Neural progenitor cell (in vitro differentiated cells): ENCODE measurements around the gene HDAC4. TPM values are rescaled to one million over a fixed set of nuclear protein-coding genes. Genes with fewer than 3 reads are reported as not detected.
A peak's percentile ranks its signal among the peaks of the same experiment; 100 is the strongest.

Experiments
- DNase-seq: peaks from one replicate; pipeline ENCODE4 v3.0.0-alpha.2; 2016; ENCODE audit warnings: low spot score
- H2AFZ ChIP-seq: fragments of 200-600 bp; sonication (generic); replicated peaks from 2 replicates; pipeline ENCODE4 v1.6.1; 2016; ENCODE audit warnings: antibody characterized with exemption
- H3F3A ChIP-seq: fragments of 200-600 bp; sonication (generic); 2 replicates; pipeline ENCODE4 v1.6.1; 2016; ENCODE audit warnings: antibody characterized with exemption, low read depth
- H3K27ac ChIP-seq: fragments of 200-600 bp; sonication (generic); 2 replicates; pipeline ENCODE4 v1.5.1; 2016; ENCODE audit warnings: mild to moderate bottlenecking
- H3K27me3 ChIP-seq: fragments of 200-600 bp; sonication (generic); 2 replicates; pipeline ENCODE4 v1.6.1; 2016; ENCODE audit warnings: mild to moderate bottlenecking, moderate library complexity
- H3K36me3 ChIP-seq: fragments of 200-600 bp; sonication (generic); 2 replicates; pipeline ENCODE4 v1.5.1; 2016
- H3K4me1 ChIP-seq: fragments of 200-600 bp; sonication (generic); 2 replicates; pipeline ENCODE4 v1.6.1; 2016; ENCODE audit warnings: mixed run types
- H3K4me2 ChIP-seq: fragments of 200-600 bp; sonication (generic); 2 replicates; pipeline ENCODE4 v1.6.1; 2016
- H3K4me3 ChIP-seq: fragments of 200-600 bp; sonication (generic); 2 replicates; pipeline ENCODE4 v1.5.1; 2016
- H3K79me2 ChIP-seq: fragments of 200-600 bp; sonication (generic); 2 replicates; pipeline ENCODE4 v1.6.1; 2016; ENCODE audit warnings: low read depth
- H3K9ac ChIP-seq: fragments of 200-600 bp; sonication (generic); 2 replicates; pipeline ENCODE4 v1.6.1; 2016
- H3K9me3 ChIP-seq: fragments of 200-600 bp; sonication (generic); 2 replicates; pipeline ENCODE4 v1.5.1; 2016; ENCODE audit warnings: low read depth
- H4K20me1 ChIP-seq: fragments of 200-600 bp; sonication (generic); 2 replicates; pipeline ENCODE4 v1.6.1; 2016; ENCODE audit warnings: low read depth
- H3K27ac Mint-ChIP-seq: 3 replicates; pipeline ENCODE4 v1.8.0; 2021; ENCODE audit warnings: mixed read lengths
- H3K27me3 Mint-ChIP-seq: 2 replicates; pipeline ENCODE4 v1.8.0; 2022; ENCODE audit warnings: low read depth, mild to moderate bottlenecking, inconsistent platforms, moderate library complexity, mixed read lengths; ENCODE audit not compliant: insufficient read depth
- H3K36me3 Mint-ChIP-seq: 3 replicates; pipeline ENCODE4 v1.8.0; 2021; ENCODE audit warnings: mixed read lengths
- H3K4me1 Mint-ChIP-seq: 3 replicates; pipeline ENCODE4 v1.8.0; 2021; ENCODE audit warnings: mixed read lengths
- H3K4me3 Mint-ChIP-seq: 3 replicates; pipeline ENCODE4 v1.8.0; 2021; ENCODE audit warnings: mild to moderate bottlenecking, moderate library complexity, mixed read lengths
- H3K9me3 Mint-ChIP-seq: 3 replicates; pipeline ENCODE4 v1.8.0; 2020; ENCODE audit warnings: mixed read lengths
- CTCF ChIP-seq: fragments of 200-600 bp; sonication (generic); IDR thresholded peaks from 2 replicates; pipeline ENCODE4 v1.5.1; 2017; ENCODE audit warnings: antibody characterized with exemption, mild to moderate bottlenecking
- EZH2 ChIP-seq: fragments of 200-600 bp; sonication (generic); IDR thresholded peaks from 2 replicates; pipeline ENCODE4 v1.6.1; 2017; ENCODE audit warnings: antibody characterized with exemption, mild to moderate bottlenecking, moderate library complexity
- EZH2phosphoT487 ChIP-seq: fragments of 200-600 bp; sonication (generic); IDR thresholded peaks from 2 replicates; pipeline ENCODE4 v1.6.1; 2017; ENCODE audit warnings: antibody characterized with exemption
- total RNA-seq: library from RNA; depleted of rRNA; stranded (reverse); fragments of >200 nt; gene quantifications from 2 replicates; pipeline ENCODE4 v1.2.3, GENCODE V29; 2015; ENCODE audit warnings: low replicate concordance

Gene HDAC4
- total RNA-seq, 1 donor from 2014 or later, result 36.0 TPM

- Mint-ChIP-seq H3K9me3 (no peaks in the 10 kb centered on the region), H3K36me3 (no peaks in the 10 kb centered on the region), H3K27ac (no peak overlapping the region), H3K27me3 (no peaks in the 10 kb centered on the region), H3K4me1 (peaks cover 12% of the 10 kb centered on the region), H3K4me3 (no peak overlapping the region)
- no peak overlapping the region for H3K4me2 ChIP-seq
- no peak overlapping the region for H3K4me3 ChIP-seq
- H3K27ac ChIP-seq, result no peak overlapping the region
- H2AFZ ChIP-seq, result no peak overlapping the region
- no peaks in the 10 kb centered on the region for H3K79me2 ChIP-seq
- H3K36me3 ChIP-seq, result no peaks in the 10 kb centered on the region
- H3F3A ChIP-seq, result no peaks in the 10 kb centered on the region
- TF ChIP-seq EZH2, result no peak
- no peak for TF ChIP-seq EZH2phosphoT487
- no peak for TF ChIP-seq CTCF
- H3K27me3 ChIP-seq, result no peaks in the 10 kb centered on the region
- DNase-seq, result no peak
- H3K9ac ChIP-seq, result no peak overlapping the region
- no peaks in the 10 kb centered on the region for H4K20me1 ChIP-seq
- no peaks in the 10 kb centered on the region for H3K9me3 ChIP-seq
- no peaks in the 10 kb centered on the region for H3K4me1 ChIP-seq
Observed at GRCh38 chr2:239014458-239015217, 386.2 kb downstream of the HDAC4 start.

GRCh38 chr2:239013678-239013976 is 387.2 kb downstream of the HDAC4 start:
- no peaks in the 10 kb centered on the region for H3K9me3 ChIP-seq
- TF ChIP-seq CTCF, result no peak
- TF ChIP-seq EZH2, result no peak
- no peak for TF ChIP-seq EZH2phosphoT487

GRCh38 chr2:239012936-239013677 is 387.7 kb downstream of the HDAC4 start:
- DNase-seq, result no peak
- no peaks in the 10 kb centered on the region for H3K79me2 ChIP-seq
- no peak overlapping the region for H3K27ac ChIP-seq
- H3K9ac ChIP-seq, result no peak overlapping the region
- no peaks in the 10 kb centered on the region for H4K20me1 ChIP-seq
- no peaks in the 10 kb centered on the region for H3K9me3 Mint-ChIP-seq
- no peak overlapping the region for H2AFZ ChIP-seq
- no peak overlapping the region for H3K27ac Mint-ChIP-seq
- H3K4me2 ChIP-seq, result no peak overlapping the region
- no peaks in the 10 kb centered on the region for H3F3A ChIP-seq
- H3K36me3 Mint-ChIP-seq, result no peaks in the 10 kb centered on the region
- H3K4me1 Mint-ChIP-seq, result peaks cover 26% of the 10 kb centered on the region
- peaks cover 4% of the 10 kb centered on the region for H3K27me3 Mint-ChIP-seq
- H3K4me3 ChIP-seq, result no peak overlapping the region
- H3K36me3 ChIP-seq, result no peaks in the 10 kb centered on the region
- no peaks in the 10 kb centered on the region for H3K4me1 ChIP-seq
- TF ChIP-seq EZH2, result no peak
- no peak for TF ChIP-seq CTCF
- TF ChIP-seq EZH2phosphoT487, result no peak
- H3K27me3 ChIP-seq, result no peaks in the 10 kb centered on the region
- peak overlapping the region; percentile 59 for H3K4me3 Mint-ChIP-seq
- H3K9me3 ChIP-seq, result no peaks in the 10 kb centered on the region

More at GRCh38 chr2:239013678-239013976, 387.2 kb downstream of the HDAC4 start:
- Histone ChIP-seq H3K4me1 (no peaks in the 10 kb centered on the region), H3K4me3 (no peak overlapping the region), H3K27ac (no peak overlapping the region), H3K9ac (no peak overlapping the region), H2AFZ (no peak overlapping the region), H3F3A (no peaks in the 10 kb centered on the region), H3K79me2 (no peaks in the 10 kb centered on the region), H3K36me3 (no peaks in the 10 kb centered on the region), H3K27me3 (no peaks in the 10 kb centered on the region), H3K4me2 (no peak overlapping the region), H4K20me1 (no peaks in the 10 kb centered on the region)
- DNase-seq, result no peak
- Mint-ChIP-seq H3K4me3 (no peak overlapping the region), H3K27ac (no peak overlapping the region), H3K27me3 (no peaks in the 10 kb centered on the region), H3K36me3 (no peaks in the 10 kb centered on the region), H3K4me1 (peaks cover 22% of the 10 kb centered on the region), H3K9me3 (no peaks in the 10 kb centered on the region)
